ENCODE measurements around the gene KLHL35. TPM values are rescaled to one million over a fixed set of nuclear protein-coding genes. Genes with fewer than 3 reads are reported as not detected.

Gene KLHL35
- total and polyA plus RNA-seq, 4 donors = 0.07 to 0.42 (median 0.15) TPM; not detected in 1

- H3K4me1 ChIP-seq (ENCODE audit: control insufficient read depth in 4 of 4, insufficient read depth in 4 of 4, low read length in 3 of 4) = peaks cover 4 to 43% (median 21%) of the 10 kb centered on the region in 4 donors
- H3K9me3 ChIP-seq (ENCODE audit: control insufficient read depth in 4 of 4, low read length in 3 of 4) = no peaks in the 10 kb centered on the region
- no peak for DNase-seq (ENCODE audit: low spot score)
- H3K4me3 ChIP-seq (ENCODE audit: low read depth in 1 of 3, low read length in 3 of 3) = no peak overlapping the region
- no peak overlapping the region for H3K27ac ChIP-seq (ENCODE audit: low read depth in 1 of 2, low read length in 2 of 2)
- no peak overlapping the region for H3K9ac ChIP-seq (ENCODE audit: low read depth in 1 of 2, low read length in 2 of 2)
- H3K36me3 ChIP-seq (ENCODE audit: control insufficient read depth in 4 of 4, insufficient read depth in 3 of 4, low read depth in 1 of 4, low read length in 3 of 4) = no peaks in the 10 kb centered on the region
- WGBS = 79% methylated on average over 5 of the region's 5 CpGs
- TF ChIP-seq YY1 (IDR thresholded peaks at IDR 0.05) (no peak), FOXA1 (IDR thresholded peaks at IDR 0.05) (no peak), ATF3 (IDR thresholded peaks at IDR 0.05) (no peak), MAX (IDR thresholded peaks at IDR 0.05) (no peak), FOXA2 (IDR thresholded peaks at IDR 0.05) (no peak), SP1 (IDR thresholded peaks at IDR 0.05) (no peak), HNF4A (conservative IDR thresholded peaks at IDR 0.05) (no peak), CTCF (IDR thresholded peaks at IDR 0.05; ENCODE audit: low read depth, low read length, missing input control) (no peak), JUND (IDR thresholded peaks at IDR 0.05) (no peak), NR2F2 (IDR thresholded peaks at IDR 0.05) (no peak), REST (IDR thresholded peaks at IDR 0.05) (no peak), ZBTB33 (IDR thresholded peaks at IDR 0.05) (no peak), RXRA (IDR thresholded peaks at IDR 0.05) (no peak), TAF1 (conservative IDR thresholded peaks at IDR 0.05) (no peak), HNF4G (IDR thresholded peaks at IDR 0.05) (no peak), EGR1 (IDR thresholded peaks at IDR 0.05; ENCODE audit: low read depth in 2 of 2) (no peak), RAD21 (IDR thresholded peaks at IDR 0.05) (no peak)
- no peaks in the 10 kb centered on the region for H3K27me3 ChIP-seq (ENCODE audit: control insufficient read depth in 4 of 4, insufficient read depth in 4 of 4, low read length in 3 of 4)
Measured at GRCh38 chr11:75478783-75479596, 46.0 kb upstream of the KLHL35 start.

Measured in liver (tissue), 9 donors.